MM.1S (cell line): ENCODE data around the gene RPE65.

Experiments used
- DNase-seq: peaks from one replicate; pipeline ENCODE4 v3.0.0-alpha.2; 2015
- H2AFZ ChIP-seq: fragments of 300-600 bp; sonication (generic); 2 replicates; pipeline ENCODE4 v1.6.0; 2016; ENCODE audit warnings: antibody characterized with exemption, low read length
- H3F3A ChIP-seq: fragments of 300-600 bp; sonication (generic); 2 replicates; pipeline ENCODE4 v1.6.1; 2016; ENCODE audit warnings: mild to moderate bottlenecking, antibody characterized with exemption, low read length, moderate library complexity, mixed read lengths; ENCODE audit not compliant: insufficient read depth
- H3K27ac ChIP-seq: fragments of 300-600 bp; sonication (generic); 2 replicates; pipeline ENCODE4 v1.5.1; 2016; ENCODE audit warnings: mild to moderate bottlenecking, low read length
- H3K27me3 ChIP-seq: fragments of 300-600 bp; sonication (generic); replicated peaks from 2 replicates; pipeline ENCODE4 v1.6.0; 2016; ENCODE audit warnings: low read length; ENCODE audit not compliant: insufficient read depth
- H3K36me3 ChIP-seq: fragments of 300-600 bp; sonication (generic); replicated peaks from 2 replicates; pipeline ENCODE4 v1.6.1; 2016; ENCODE audit warnings: mild to moderate bottlenecking, low read length, mixed read lengths; ENCODE audit not compliant: insufficient read depth
- H3K4me1 ChIP-seq: fragments of 300-600 bp; sonication (generic); 2 replicates; pipeline ENCODE4 v1.6.1; 2016; ENCODE audit warnings: low read length, mixed read lengths
- H3K4me2 ChIP-seq: fragments of 300-600 bp; sonication (generic); 2 replicates; pipeline ENCODE4 v1.6.0; 2016; ENCODE audit warnings: low read depth, low read length
- H3K4me3 ChIP-seq: fragments of 300-600 bp; sonication (generic); 2 replicates; pipeline ENCODE4 v1.5.1; 2016; ENCODE audit warnings: low read length, mixed read lengths
- H3K79me2 ChIP-seq: fragments of 300-600 bp; sonication (generic); 2 replicates; pipeline ENCODE4 v1.6.1; 2016; ENCODE audit warnings: mixed run types, low read length, mixed read lengths
- H3K9ac ChIP-seq: fragments of 300-600 bp; sonication (generic); 2 replicates; pipeline ENCODE4 v1.6.1; 2016; ENCODE audit warnings: low read length, mixed read lengths
- H3K9me2 ChIP-seq: fragments of 300-600 bp; sonication (generic); replicated peaks from 2 replicates; pipeline ENCODE4 v1.6.1; 2016; ENCODE audit warnings: mild to moderate bottlenecking, low read length, mixed read lengths; ENCODE audit not compliant: insufficient read depth
- H3K9me3 ChIP-seq: fragments of 300-600 bp; sonication (generic); replicated peaks from 2 replicates; pipeline ENCODE4 v1.6.1; 2016; ENCODE audit warnings: mild to moderate bottlenecking, low read length, mixed read lengths; ENCODE audit not compliant: insufficient read depth
- H4K20me1 ChIP-seq: fragments of 300-600 bp; sonication (generic); 2 replicates; pipeline ENCODE4 v1.6.1; 2016; ENCODE audit warnings: mild to moderate bottlenecking, low read length, moderate library complexity, mixed read lengths; ENCODE audit not compliant: insufficient read depth
- EZH2 ChIP-seq: fragments of 300-600 bp; sonication (generic); optimal IDR thresholded peaks from 2 replicates; pipeline ENCODE3; 2017; ENCODE audit warnings: low read depth, mild to moderate bottlenecking, antibody characterized with exemption, low read length, mixed read lengths
- EZH2phosphoT487 ChIP-seq: fragments of 300-600 bp; sonication (generic); IDR thresholded peaks from 2 replicates; pipeline ENCODE4 v1.6.1; 2018; ENCODE audit warnings: antibody characterized with exemption, low read length
- TF ChIP-seq, protein P1 (sequence below): fragments of 300-600 bp; sonication (generic); IDR thresholded peaks from 2 replicates; pipeline ENCODE4 v1.5.1; 2016; ENCODE audit warnings: antibody characterized with exemption, low read length, mixed read lengths

Gene RPE65

GRCh38 chr1:68473060-68473459, 23.3 kb upstream of the RPE65 start:
- Histone ChIP-seq H4K20me1 (no peaks in the 10 kb centered on the region), H2AFZ (no peak overlapping the region), H3K79me2 (no peaks in the 10 kb centered on the region), H3K36me3 (peaks cover 4% of the 10 kb centered on the region; the same call in 1 of the 2 replicates), H3K4me2 (no peak overlapping the region), H3K27me3 (no peaks in the 10 kb centered on the region), H3F3A (no peaks in the 10 kb centered on the region; the same call in 1 of the 2 replicates), H3K4me1 (no peaks in the 10 kb centered on the region), H3K4me3 (no peak overlapping the region), H3K9me2 (no peaks in the 10 kb centered on the region), H3K27ac (no peak overlapping the region), H3K9ac (no peak overlapping the region), H3K9me3 (no peaks in the 10 kb centered on the region)
- DNase-seq = no peak
- TF ChIP-seq EZH2 (no peak), EZH2phosphoT487 (no peak)
- TF ChIP-seq, protein P1, sequence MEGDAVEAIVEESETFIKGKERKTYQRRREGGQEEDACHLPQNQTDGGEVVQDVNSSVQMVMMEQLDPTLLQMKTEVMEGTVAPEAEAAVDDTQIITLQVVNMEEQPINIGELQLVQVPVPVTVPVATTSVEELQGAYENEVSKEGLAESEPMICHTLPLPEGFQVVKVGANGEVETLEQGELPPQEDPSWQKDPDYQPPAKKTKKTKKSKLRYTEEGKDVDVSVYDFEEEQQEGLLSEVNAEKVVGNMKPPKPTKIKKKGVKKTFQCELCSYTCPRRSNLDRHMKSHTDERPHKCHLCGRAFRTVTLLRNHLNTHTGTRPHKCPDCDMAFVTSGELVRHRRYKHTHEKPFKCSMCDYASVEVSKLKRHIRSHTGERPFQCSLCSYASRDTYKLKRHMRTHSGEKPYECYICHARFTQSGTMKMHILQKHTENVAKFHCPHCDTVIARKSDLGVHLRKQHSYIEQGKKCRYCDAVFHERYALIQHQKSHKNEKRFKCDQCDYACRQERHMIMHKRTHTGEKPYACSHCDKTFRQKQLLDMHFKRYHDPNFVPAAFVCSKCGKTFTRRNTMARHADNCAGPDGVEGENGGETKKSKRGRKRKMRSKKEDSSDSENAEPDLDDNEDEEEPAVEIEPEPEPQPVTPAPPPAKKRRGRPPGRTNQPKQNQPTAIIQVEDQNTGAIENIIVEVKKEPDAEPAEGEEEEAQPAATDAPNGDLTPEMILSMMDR = no peak

DNA sequence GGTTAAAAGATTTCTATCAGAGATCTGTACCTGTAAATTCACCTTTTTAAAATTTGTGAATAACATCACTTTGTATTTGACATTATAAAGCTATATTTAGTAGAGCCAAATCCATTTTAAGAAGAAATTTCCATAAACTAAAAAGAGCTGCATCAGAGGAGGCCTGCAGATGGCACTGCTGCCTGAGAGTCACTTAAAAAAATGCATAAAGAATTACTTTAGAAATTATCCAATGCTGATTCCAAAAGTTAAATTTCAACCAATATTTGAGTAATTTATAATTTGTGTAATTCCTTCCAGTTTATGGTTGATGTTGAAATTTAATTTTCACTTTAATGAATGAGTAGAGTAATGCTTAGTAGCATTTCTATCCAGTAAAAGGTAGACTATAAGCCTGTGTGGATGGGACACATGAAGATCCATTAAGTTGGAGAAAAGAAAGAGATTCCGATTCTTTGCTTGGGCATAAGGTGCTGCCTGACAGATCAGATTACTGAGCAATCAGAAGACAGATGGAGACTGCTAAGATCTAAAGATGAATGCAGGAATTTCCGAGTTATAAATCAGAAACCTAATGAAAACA, 20.7 kb upstream of the RPE65 start:
- Histone ChIP-seq H3K9ac (no peak overlapping the region), H3K27me3 (no peaks in the 10 kb centered on the region), H3K27ac (no peak overlapping the region), H2AFZ (no peak overlapping the region), H3K9me3 (no peaks in the 10 kb centered on the region), H3K36me3 (no peaks in the 10 kb centered on the region), H4K20me1 (no peaks in the 10 kb centered on the region), H3K4me1 (no peaks in the 10 kb centered on the region), H3K79me2 (no peaks in the 10 kb centered on the region), H3K4me3 (no peak overlapping the region), H3F3A (no peaks in the 10 kb centered on the region; the same call in 1 of the 2 replicates), H3K9me2 (no peaks in the 10 kb centered on the region), H3K4me2 (no peak overlapping the region)
- TF ChIP-seq EZH2 = no peak
- TF ChIP-seq, protein P1 = peak; percentile 54
- TF ChIP-seq EZH2phosphoT487 = no peak
- no peak for DNase-seq

- no peaks in the 10 kb centered on the region for H3F3A ChIP-seq
- TF ChIP-seq, protein P1 = no peak
- no peak for TF ChIP-seq EZH2phosphoT487
- H3K27me3 ChIP-seq = no peaks in the 10 kb centered on the region
- H3K27ac ChIP-seq = no peak overlapping the region
- H3K4me2 ChIP-seq = no peak overlapping the region
- H3K9ac ChIP-seq = no peak overlapping the region
- no peak overlapping the region for H2AFZ ChIP-seq
- H3K4me1 ChIP-seq = no peaks in the 10 kb centered on the region
- H3K9me2 ChIP-seq = no peaks in the 10 kb centered on the region
- H3K36me3 ChIP-seq = no peaks in the 10 kb centered on the region
- no peak for DNase-seq
- H3K9me3 ChIP-seq = no peaks in the 10 kb centered on the region
- no peaks in the 10 kb centered on the region for H3K79me2 ChIP-seq
- no peak overlapping the region for H3K4me3 ChIP-seq
- H4K20me1 ChIP-seq = no peaks in the 10 kb centered on the region
Observed at GRCh38 chr1:68464891-68465290, 15.1 kb upstream of the RPE65 start.
